Stimulated activated CD4-positive, alpha-beta T cell treated with anti-CD3 and anti-CD28 coated beads, Interleukin-4, amount 100 ng/mL, for 4 hours (primary cell): Measurements from ENCODE around the gene MAPK8IP3.

Source experiments
- DNase-seq, 2 experiments: peaks; one replicate each; pipeline ENCODE4 v3.0.0-alpha.2; 2020

Gene MAPK8IP3

GRCh38 chr16:1775006-1775845 is 69.2 kb downstream of the MAPK8IP3 start:
- no peak for DNase-seq

- DNase-seq, result no peak
Measured at GRCh38 chr16:1775846-1776671, 70.1 kb downstream of the MAPK8IP3 start.

- DNase-seq, result no peak
Measured at GRCh38 chr16:1776672-1776955, 70.6 kb downstream of the MAPK8IP3 start.

- no peak for DNase-seq
Measured at GRCh38 chr16:1776991-1777374, 71.0 kb downstream of the MAPK8IP3 start.

GRCh38 chr16:1777375-1778199 is 71.6 kb downstream of the MAPK8IP3 start:
- no peak for DNase-seq

GRCh38 chr16:1778200-1779179 is 72.5 kb downstream of the MAPK8IP3 start:
- no peak for DNase-seq

- no peak for DNase-seq
Measured at GRCh38 chr16:1779234-1779701, 73.3 kb downstream of the MAPK8IP3 start.

- DNase-seq, result no peak
Measured at GRCh38 chr16:1779741-1780676, 74.0 kb downstream of the MAPK8IP3 start.

GRCh38 chr16:1780677-1781072 is 74.7 kb downstream of the MAPK8IP3 start:
- DNase-seq, result no peak

GRCh38 chr16:1781254-1781653 is 75.3 kb downstream of the MAPK8IP3 start:
- no peak for DNase-seq

- DNase-seq, result no peak
Measured at GRCh38 chr16:1781758-1782407, 75.9 kb downstream of the MAPK8IP3 start.

- DNase-seq, result peak; percentile 95
Measured at GRCh38 chr16:1782408-1783264, 76.6 kb downstream of the MAPK8IP3 start, which contains the start of the genes NUBP2 and SPSB3. Gene NUBP2 (plus strand): TSS chr16:1782960. CDS start chr16:1783021, 61 bp downstream. Gene SPSB3 (minus strand): TSS chr16:1782571. CDS start chr16:1781483, 1,088 bp downstream.

- DNase-seq, result no peak
Measured at GRCh38 chr16:1784977-1785845, 79.2 kb downstream of the MAPK8IP3 start.

GRCh38 chr16:1785846-1786170 is 79.8 kb downstream of the MAPK8IP3 start:
- DNase-seq, result no peak

- no peak for DNase-seq
Measured at GRCh38 chr16:1786242-1787055, 80.5 kb downstream of the MAPK8IP3 start.

GRCh38 chr16:1787056-1787321 is 81.0 kb downstream of the MAPK8IP3 start:
- no peak for DNase-seq

GRCh38 chr16:1787322-1788094 is 81.5 kb downstream of the MAPK8IP3 start:
- no peak for DNase-seq
